KMS-11 (cell line): Measurements from ENCODE around the gene PSMA2.
A peak's percentile ranks its signal among the peaks of the same experiment; 100 is the strongest.

Source experiments
- H2AFZ ChIP-seq: fragments of 200-600 bp; sonication (generic); 2 replicates; pipeline ENCODE4 v1.6.1; 2016; ENCODE audit warnings: antibody characterized with exemption, mixed run types, low read depth
- H3K27ac ChIP-seq: fragments of 200-600 bp; sonication (generic); 2 replicates; pipeline ENCODE4 v1.6.1; 2016; ENCODE audit warnings: mild to moderate bottlenecking, mixed run types
- H3K27me3 ChIP-seq: fragments of 200-600 bp; sonication (generic); 2 replicates; pipeline ENCODE4 v1.6.1; 2017; ENCODE audit warnings: mild to moderate bottlenecking, low read depth, mixed run types, moderate library complexity; ENCODE audit not compliant: insufficient read depth
- H3K36me3 ChIP-seq: fragments of 200-600 bp; sonication (generic); 2 replicates; pipeline ENCODE4 v1.6.1; 2017; ENCODE audit warnings: mild to moderate bottlenecking, mixed run types; ENCODE audit not compliant: insufficient read depth
- H3K4me1 ChIP-seq: fragments of 200-600 bp; sonication (generic); 2 replicates; pipeline ENCODE4 v1.6.1; 2016; ENCODE audit warnings: mild to moderate bottlenecking, low read depth, mixed run types; ENCODE audit not compliant: poor library complexity, severe bottlenecking
- H3K4me2 ChIP-seq: fragments of 200-600 bp; sonication (generic); 2 replicates; pipeline ENCODE4 v1.7.0; 2016; ENCODE audit warnings: mild to moderate bottlenecking, mixed run types
- H3K4me3 ChIP-seq: fragments of 200-600 bp; sonication (generic); IDR thresholded peaks from 2 replicates; pipeline ENCODE4 v1.6.1; 2017; ENCODE audit warnings: low read depth, low read length, mixed read lengths; ENCODE audit not compliant: insufficient read depth
- H3K79me2 ChIP-seq: fragments of 200-600 bp; sonication (generic); 2 replicates; pipeline ENCODE4 v1.6.1; 2016; ENCODE audit warnings: low read depth, mixed run types; ENCODE audit not compliant: insufficient read depth
- H3K9ac ChIP-seq: fragments of 200-600 bp; sonication (generic); 2 replicates; pipeline ENCODE4 v1.6.1; 2016; ENCODE audit warnings: mild to moderate bottlenecking, mixed run types
- H4K20me1 ChIP-seq: fragments of 200-600 bp; sonication (generic); 2 replicates; pipeline ENCODE4 v1.6.1; 2016; ENCODE audit warnings: mild to moderate bottlenecking, mixed run types; ENCODE audit not compliant: insufficient read depth
- CTCF ChIP-seq: fragments of 200-600 bp; sonication (generic); conservative IDR thresholded peaks from 2 replicates; pipeline ENCODE4 v1.6.1; 2017; ENCODE audit warnings: low read depth, mild to moderate bottlenecking, antibody characterized with exemption, low read length, moderate library complexity, mixed read lengths

The PSMA2 gene

GRCh38 chr7:42877862-42878261, 54.1 kb downstream of the PSMA2 start:
- Histone ChIP-seq H2AFZ (no peak overlapping the region), H4K20me1 (no peaks in the 10 kb centered on the region), H3K4me3 (no peak overlapping the region), H3K4me2 (no peak overlapping the region), H3K27ac (no peak overlapping the region), H3K79me2 (no peaks in the 10 kb centered on the region), H3K9ac (no peak overlapping the region), H3K4me1 (no peaks in the 10 kb centered on the region), H3K36me3 (no peaks in the 10 kb centered on the region), H3K27me3 (no peaks in the 10 kb centered on the region)
- no peak for TF ChIP-seq CTCF

GRCh38 chr7:42876182-42877068, 55.5 kb downstream of the PSMA2 start:
- peak; percentile 95 for TF ChIP-seq CTCF
- Histone ChIP-seq H3K4me3 (no peak overlapping the region), H3K27me3 (no peaks in the 10 kb centered on the region), H4K20me1 (no peaks in the 10 kb centered on the region), H3K4me1 (no peaks in the 10 kb centered on the region), H3K9ac (no peak overlapping the region), H3K4me2 (no peak overlapping the region), H3K79me2 (no peaks in the 10 kb centered on the region), H3K36me3 (no peaks in the 10 kb centered on the region), H3K27ac (no peak overlapping the region), H2AFZ (no peak overlapping the region)

- H3K9ac ChIP-seq: no peak overlapping the region
- H3K27me3 ChIP-seq: no peaks in the 10 kb centered on the region
- H3K27ac ChIP-seq: no peak overlapping the region
- H4K20me1 ChIP-seq: no peaks in the 10 kb centered on the region
- H3K79me2 ChIP-seq: no peaks in the 10 kb centered on the region
- no peaks in the 10 kb centered on the region for H3K36me3 ChIP-seq
- H3K4me1 ChIP-seq: no peaks in the 10 kb centered on the region
- no peak overlapping the region for H3K4me2 ChIP-seq
- no peak overlapping the region for H2AFZ ChIP-seq
- no peak overlapping the region for H3K4me3 ChIP-seq
- TF ChIP-seq CTCF: no peak
These were observed 62.6 kb downstream of the PSMA2 start for GRCh38 chr7:42869131-42870020.

GRCh38 chr7:42868480-42868879, 63.5 kb downstream of the PSMA2 start:
- no peaks in the 10 kb centered on the region for H3K79me2 ChIP-seq
- no peak overlapping the region for H3K27ac ChIP-seq
- no peak overlapping the region for H2AFZ ChIP-seq
- no peaks in the 10 kb centered on the region for H3K36me3 ChIP-seq
- no peak overlapping the region for H3K9ac ChIP-seq
- H3K4me3 ChIP-seq: no peak overlapping the region
- no peak overlapping the region for H3K4me2 ChIP-seq
- H4K20me1 ChIP-seq: no peaks in the 10 kb centered on the region
- no peaks in the 10 kb centered on the region for H3K4me1 ChIP-seq
- no peaks in the 10 kb centered on the region for H3K27me3 ChIP-seq
- no peak for TF ChIP-seq CTCF
